ENCODE results near the gene KAZALD1.

The KAZALD1 gene

GRCh38 chr10:101050208-101051069 is 11.3 kb upstream of the KAZALD1 start:
- Histone ChIP-seq H3K4me3 (ENCODE audit: insufficient read depth in 1 of 2, low read depth in 1 of 2, low read length in 2 of 2) (peak overlapping the region; percentile 29 to 71), H3K79me1 (replicated peaks; ENCODE audit: low read length, poor library complexity, severe bottlenecking) (peaks cover 3% of the 10 kb centered on the region), H3K9ac (ENCODE audit: low read length) (peak overlapping the region; percentile 53), H3K9me3 (ENCODE audit: control insufficient read depth, low read length) (no peaks in the 10 kb centered on the region), H2BK120ac (ENCODE audit: low read depth, low read length) (no peak overlapping the region), H3K23ac (ENCODE audit: low read length in 2 of 2) (no peak overlapping the region), H4K91ac (ENCODE audit: low read length) (no peak overlapping the region), H2AK5ac (ENCODE audit: low read length, severe bottlenecking) (no peak overlapping the region), H3K27me3 (ENCODE audit: control insufficient read depth in 1 of 2, insufficient read depth in 1 of 2, low read length in 2 of 2) (peaks cover 46 to 50% of the 10 kb centered on the region in 2 experiments), H3K4me2 (ENCODE audit: low read length, poor library complexity, severe bottlenecking) (peak overlapping the region; percentile 67), H3K4me1 (ENCODE audit: control insufficient read depth, insufficient read depth, low read depth, low read length) (peaks cover 22% of the 10 kb centered on the region), H2BK15ac (ENCODE audit: low read depth, poor library complexity, severe bottlenecking) (no peak overlapping the region), H3K27ac (ENCODE audit: low read length, poor library complexity, severe bottlenecking) (no peak overlapping the region), H3K18ac (ENCODE audit: low read depth in 1 of 2, low read length in 2 of 2) (no peak overlapping the region), H3K4ac (ENCODE audit: low read depth in 1 of 2, low read length in 2 of 2) (no peak overlapping the region), H2AFZ (ENCODE audit: low read depth, low read length) (no peak overlapping the region), H3K14ac (ENCODE audit: low read length in 2 of 2) (no peak overlapping the region), H2BK5ac (ENCODE audit: low read depth, low read length, poor library complexity, severe bottlenecking) (no peak overlapping the region), H2BK12ac (ENCODE audit: low read length in 2 of 2) (no peak overlapping the region), H4K8ac (ENCODE audit: low read length) (no peak overlapping the region), H3K36me3 (ENCODE audit: control insufficient read depth in 1 of 2, insufficient read depth in 2 of 2, low read depth in 1 of 2, low read length in 2 of 2) (no peaks in the 10 kb centered on the region)
- 15% methylated on average over 40 of the region's 42 CpGs for WGBS
- peak; percentile 51 for DNase-seq

- Histone ChIP-seq H3K23ac (ENCODE audit: low read length in 2 of 2) (no peak overlapping the region), H4K91ac (ENCODE audit: low read length) (no peak overlapping the region), H2BK120ac (ENCODE audit: low read depth, low read length) (no peak overlapping the region), H3K79me1 (replicated peaks; ENCODE audit: low read length, poor library complexity, severe bottlenecking) (peaks cover 3% of the 10 kb centered on the region), H3K14ac (ENCODE audit: low read length in 2 of 2) (no peak overlapping the region), H2BK15ac (ENCODE audit: low read depth, poor library complexity, severe bottlenecking) (no peak overlapping the region), H2BK12ac (ENCODE audit: low read length in 2 of 2) (no peak overlapping the region), H2BK5ac (ENCODE audit: low read depth, low read length, poor library complexity, severe bottlenecking) (no peak overlapping the region), H3K9me3 (ENCODE audit: control insufficient read depth, low read length) (no peaks in the 10 kb centered on the region), H3K27me3 (ENCODE audit: control insufficient read depth in 1 of 2, insufficient read depth in 1 of 2, low read length in 2 of 2) (peaks cover 34 to 37% of the 10 kb centered on the region in 2 experiments), H3K9ac (ENCODE audit: low read length) (peak overlapping the region; percentile 43), H3K18ac (ENCODE audit: low read depth in 1 of 2, low read length in 2 of 2) (no peak overlapping the region), H2AK5ac (ENCODE audit: low read length, severe bottlenecking) (no peak overlapping the region), H2AFZ (ENCODE audit: low read depth, low read length) (no peak overlapping the region), H3K36me3 (ENCODE audit: control insufficient read depth in 1 of 2, insufficient read depth in 2 of 2, low read depth in 1 of 2, low read length in 2 of 2) (no peaks in the 10 kb centered on the region), H3K27ac (ENCODE audit: low read length, poor library complexity, severe bottlenecking) (no peak overlapping the region), H3K4me2 (ENCODE audit: low read length, poor library complexity, severe bottlenecking) (no peak overlapping the region), H3K4me1 (ENCODE audit: control insufficient read depth, insufficient read depth, low read depth, low read length) (peaks cover 17% of the 10 kb centered on the region), H3K4ac (ENCODE audit: low read depth in 1 of 2, low read length in 2 of 2) (no peak overlapping the region), H3K4me3 (ENCODE audit: insufficient read depth in 1 of 2, low read depth in 1 of 2, low read length in 2 of 2) (peak overlapping the region in 1 of 2 experiments; percentile 29), H4K8ac (ENCODE audit: low read length) (no peak overlapping the region)
- peak; percentile 48 for DNase-seq
- WGBS, result 79% methylated on average over 3 of the region's 3 CpGs
These were observed 9.5 kb upstream of the KAZALD1 start for GRCh38 chr10:101052285-101052684.

- H3K9ac ChIP-seq (ENCODE audit: low read length), result no peak overlapping the region
- no peak overlapping the region for H2BK12ac ChIP-seq (ENCODE audit: low read length in 2 of 2)
- peaks cover 11% of the 10 kb centered on the region for H3K4me1 ChIP-seq (ENCODE audit: control insufficient read depth, insufficient read depth, low read depth, low read length)
- no peak overlapping the region for H3K27ac ChIP-seq (ENCODE audit: low read length, poor library complexity, severe bottlenecking)
- no peak overlapping the region for H3K14ac ChIP-seq (ENCODE audit: low read length in 2 of 2)
- H2AFZ ChIP-seq (ENCODE audit: low read depth, low read length), result no peak overlapping the region
- peaks cover 22 to 24% of the 10 kb centered on the region in 2 experiments for H3K27me3 ChIP-seq (ENCODE audit: control insufficient read depth in 1 of 2, insufficient read depth in 1 of 2, low read length in 2 of 2)
- H2BK5ac ChIP-seq (ENCODE audit: low read depth, low read length, poor library complexity, severe bottlenecking), result no peak overlapping the region
- no peaks in the 10 kb centered on the region for H3K9me3 ChIP-seq (ENCODE audit: control insufficient read depth, low read length)
- H3K23ac ChIP-seq (ENCODE audit: low read length in 2 of 2), result no peak overlapping the region
- no peak overlapping the region for H4K8ac ChIP-seq (ENCODE audit: low read length)
- no peak for DNase-seq
- no peak overlapping the region for H2BK15ac ChIP-seq (ENCODE audit: low read depth, poor library complexity, severe bottlenecking)
- H3K36me3 ChIP-seq (ENCODE audit: control insufficient read depth in 1 of 2, insufficient read depth in 2 of 2, low read depth in 1 of 2, low read length in 2 of 2), result no peaks in the 10 kb centered on the region
- H2AK5ac ChIP-seq (ENCODE audit: low read length, severe bottlenecking), result no peak overlapping the region
- peaks cover 3% of the 10 kb centered on the region for H3K79me1 ChIP-seq (replicated peaks; ENCODE audit: low read length, poor library complexity, severe bottlenecking)
- H3K4ac ChIP-seq (ENCODE audit: low read depth in 1 of 2, low read length in 2 of 2), result no peak overlapping the region
- no peak overlapping the region for H4K91ac ChIP-seq (ENCODE audit: low read length)
- no peak overlapping the region for H3K4me2 ChIP-seq (ENCODE audit: low read length, poor library complexity, severe bottlenecking)
- H2BK120ac ChIP-seq (ENCODE audit: low read depth, low read length), result no peak overlapping the region
- no peak overlapping the region for H3K18ac ChIP-seq (ENCODE audit: low read depth in 1 of 2, low read length in 2 of 2)
- no peak overlapping the region for H3K4me3 ChIP-seq (ENCODE audit: insufficient read depth in 1 of 2, low read depth in 1 of 2, low read length in 2 of 2)
These were observed 8.3 kb upstream of the KAZALD1 start for GRCh38 chr10:101053516-101053915.

DNA sequence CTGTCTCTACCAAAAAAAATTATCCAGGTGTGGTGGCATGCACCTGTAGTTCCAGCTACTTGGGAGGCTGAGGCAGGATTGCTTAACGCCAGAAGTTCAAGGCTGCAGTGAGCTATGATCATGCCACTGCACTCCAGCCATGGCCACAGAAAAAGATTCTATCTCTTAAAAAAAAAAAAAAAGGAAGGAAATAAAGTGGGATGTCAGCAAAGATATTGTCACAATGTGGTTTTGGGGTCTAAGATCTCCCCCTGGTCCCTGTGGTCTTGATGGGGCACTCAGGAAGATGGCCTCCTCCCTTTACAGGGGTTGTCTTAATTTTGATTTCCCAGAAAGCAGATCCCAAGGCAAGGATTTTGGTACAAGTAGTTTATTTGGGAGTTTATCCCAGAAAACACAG is 7.4 kb upstream of the KAZALD1 start:
- 100% methylated on average over 1 of the region's 1 CpG for WGBS
- Histone ChIP-seq H3K4me2 (ENCODE audit: low read length, poor library complexity, severe bottlenecking) (no peak overlapping the region), H3K27me3 (ENCODE audit: control insufficient read depth in 1 of 2, insufficient read depth in 1 of 2, low read length in 2 of 2) (peaks cover 14 to 16% of the 10 kb centered on the region in 2 experiments), H2BK15ac (ENCODE audit: low read depth, poor library complexity, severe bottlenecking) (no peak overlapping the region), H3K18ac (ENCODE audit: low read depth in 1 of 2, low read length in 2 of 2) (no peak overlapping the region), H2AFZ (ENCODE audit: low read depth, low read length) (no peak overlapping the region), H2AK5ac (ENCODE audit: low read length, severe bottlenecking) (no peak overlapping the region), H3K36me3 (ENCODE audit: control insufficient read depth in 1 of 2, insufficient read depth in 2 of 2, low read depth in 1 of 2, low read length in 2 of 2) (no peaks in the 10 kb centered on the region), H3K4me3 (ENCODE audit: insufficient read depth in 1 of 2, low read depth in 1 of 2, low read length in 2 of 2) (no peak overlapping the region), H3K79me1 (replicated peaks; ENCODE audit: low read length, poor library complexity, severe bottlenecking) (peaks cover 3% of the 10 kb centered on the region), H3K9ac (ENCODE audit: low read length) (peak overlapping the region; percentile 18), H3K14ac (ENCODE audit: low read length in 2 of 2) (no peak overlapping the region), H3K23ac (ENCODE audit: low read length in 2 of 2) (no peak overlapping the region), H3K4me1 (ENCODE audit: control insufficient read depth, insufficient read depth, low read depth, low read length) (peaks cover 11% of the 10 kb centered on the region), H2BK120ac (ENCODE audit: low read depth, low read length) (no peak overlapping the region), H2BK12ac (ENCODE audit: low read length in 2 of 2) (no peak overlapping the region), H4K8ac (ENCODE audit: low read length) (no peak overlapping the region), H2BK5ac (ENCODE audit: low read depth, low read length, poor library complexity, severe bottlenecking) (no peak overlapping the region), H3K4ac (ENCODE audit: low read depth in 1 of 2, low read length in 2 of 2) (no peak overlapping the region), H4K91ac (ENCODE audit: low read length) (no peak overlapping the region), H3K9me3 (ENCODE audit: control insufficient read depth, low read length) (no peaks in the 10 kb centered on the region), H3K27ac (ENCODE audit: low read length, poor library complexity, severe bottlenecking) (no peak overlapping the region)
- no peak for DNase-seq

Data from mesenchymal stem cell (in vitro differentiated cells and primary cell).